Measurements from ENCODE around the gene ASPRV1.
"Not testable (repeated sequence)": the region's sequence is repeated elsewhere in the genome, so short reads cannot be mapped to it uniquely, and the experiment has no call there.

ASPRV1 gene

DNA sequence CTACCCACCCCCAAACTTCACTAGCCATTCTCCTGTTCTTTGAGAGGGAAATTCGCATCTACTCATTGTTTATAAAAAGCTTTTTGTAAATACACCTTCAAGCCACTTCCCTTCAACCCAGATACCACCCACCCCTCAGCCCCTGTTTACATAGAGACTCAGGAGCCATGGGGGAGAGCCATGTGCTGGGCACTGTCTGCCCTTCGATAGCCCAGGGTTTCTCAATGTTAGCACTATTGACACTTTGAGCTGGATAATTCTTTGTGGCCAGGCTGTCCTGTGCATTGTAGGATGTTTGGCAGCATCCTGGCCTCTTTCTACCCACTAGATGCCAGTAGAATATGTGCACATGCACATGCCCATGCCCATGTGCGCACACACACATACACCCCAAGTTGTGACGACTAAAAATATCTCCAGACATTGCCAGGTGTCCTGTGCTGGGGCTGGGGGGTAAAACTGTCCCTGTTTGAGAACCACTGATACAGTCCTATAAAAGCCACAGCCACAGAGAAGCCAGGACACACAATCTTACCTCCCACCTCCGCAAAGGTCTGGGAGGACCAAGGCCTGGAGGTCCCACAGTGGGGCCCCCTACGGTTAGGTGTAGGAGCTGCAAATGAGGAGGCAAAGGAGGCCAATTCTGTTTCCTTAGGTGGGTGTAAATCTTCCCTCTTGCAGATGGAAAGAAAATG lies 44.5 kb upstream of the ASPRV1 start:
- H3K4me3 ChIP-seq (ENCODE audit: low read length), result no peak overlapping the region
- TF ChIP-seq, protein P1, sequence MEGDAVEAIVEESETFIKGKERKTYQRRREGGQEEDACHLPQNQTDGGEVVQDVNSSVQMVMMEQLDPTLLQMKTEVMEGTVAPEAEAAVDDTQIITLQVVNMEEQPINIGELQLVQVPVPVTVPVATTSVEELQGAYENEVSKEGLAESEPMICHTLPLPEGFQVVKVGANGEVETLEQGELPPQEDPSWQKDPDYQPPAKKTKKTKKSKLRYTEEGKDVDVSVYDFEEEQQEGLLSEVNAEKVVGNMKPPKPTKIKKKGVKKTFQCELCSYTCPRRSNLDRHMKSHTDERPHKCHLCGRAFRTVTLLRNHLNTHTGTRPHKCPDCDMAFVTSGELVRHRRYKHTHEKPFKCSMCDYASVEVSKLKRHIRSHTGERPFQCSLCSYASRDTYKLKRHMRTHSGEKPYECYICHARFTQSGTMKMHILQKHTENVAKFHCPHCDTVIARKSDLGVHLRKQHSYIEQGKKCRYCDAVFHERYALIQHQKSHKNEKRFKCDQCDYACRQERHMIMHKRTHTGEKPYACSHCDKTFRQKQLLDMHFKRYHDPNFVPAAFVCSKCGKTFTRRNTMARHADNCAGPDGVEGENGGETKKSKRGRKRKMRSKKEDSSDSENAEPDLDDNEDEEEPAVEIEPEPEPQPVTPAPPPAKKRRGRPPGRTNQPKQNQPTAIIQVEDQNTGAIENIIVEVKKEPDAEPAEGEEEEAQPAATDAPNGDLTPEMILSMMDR (IDR thresholded peaks at IDR 0.05; ENCODE audit: insufficient read depth, low read depth, low read length, missing control alignments), result no peak
- DNase-seq (ENCODE audit: low read depth), result no peak

DNA sequence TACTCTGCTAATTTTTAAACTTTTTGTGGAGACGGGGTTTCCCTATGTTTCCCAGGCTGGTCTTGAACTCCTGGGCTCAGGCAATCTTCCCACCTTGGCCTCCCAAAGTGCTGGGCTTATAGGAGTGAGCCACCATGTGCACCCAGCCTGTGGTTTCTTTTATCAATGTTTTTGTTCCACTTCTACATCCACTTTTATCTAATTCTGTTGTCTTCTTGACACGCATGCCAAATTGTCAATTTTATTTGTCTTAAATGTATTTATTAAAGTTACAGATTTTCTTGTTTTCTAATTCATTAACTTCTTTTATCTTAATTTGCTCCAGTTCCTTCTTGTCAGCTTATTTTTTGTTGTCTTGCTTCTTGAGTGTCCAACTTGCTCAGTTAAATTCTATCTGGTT lies 43.8 kb upstream of the ASPRV1 start:
- no peak overlapping the region for H3K4me3 ChIP-seq (ENCODE audit: low read length)
- TF ChIP-seq, protein P1 (IDR thresholded peaks at IDR 0.05; ENCODE audit: insufficient read depth, low read depth, low read length, missing control alignments), result no peak
- DNase-seq (ENCODE audit: low read depth), result no peak

DNA sequence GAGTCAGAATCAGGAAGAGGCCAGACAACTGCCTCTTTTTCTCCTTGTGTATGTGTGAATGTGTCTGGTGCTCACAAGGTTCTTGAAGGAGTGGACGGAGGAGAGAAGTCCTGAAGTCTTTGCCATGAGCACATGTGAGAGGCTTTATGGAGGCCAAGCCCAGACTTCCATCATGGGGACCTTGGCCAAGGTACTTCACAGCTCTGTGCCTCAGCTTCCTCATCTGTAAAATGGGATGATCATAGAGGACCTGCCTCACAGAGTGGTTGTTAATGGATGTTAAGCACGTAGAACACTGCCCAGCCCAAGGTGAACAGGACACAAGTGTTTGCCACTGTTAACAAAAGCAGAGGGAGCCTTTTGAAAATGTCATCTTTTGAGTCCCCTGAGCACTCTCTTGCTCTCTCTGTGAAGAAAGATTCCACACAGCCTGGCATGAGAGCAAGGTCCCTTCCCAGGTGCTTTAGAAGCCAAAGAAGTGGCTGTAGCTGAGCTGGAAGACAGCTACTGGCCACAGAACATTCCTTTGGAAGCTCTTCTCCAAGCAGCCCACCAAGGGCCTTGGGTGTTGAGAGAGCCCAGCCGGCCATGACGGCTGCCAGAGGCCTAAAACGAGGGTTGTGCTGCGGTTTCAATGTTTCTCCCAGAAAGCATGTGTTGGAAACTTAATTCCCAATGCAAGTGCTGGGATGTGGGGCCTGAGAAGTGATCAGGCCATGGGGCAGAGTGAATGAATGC lies 41.8 kb upstream of the ASPRV1 start:
- no peak for DNase-seq (ENCODE audit: low read depth)
- no peak overlapping the region for H3K4me3 ChIP-seq (ENCODE audit: low read length)
- TF ChIP-seq, protein P1 (IDR thresholded peaks at IDR 0.05; ENCODE audit: insufficient read depth, low read depth, low read length, missing control alignments), result no peak

DNA sequence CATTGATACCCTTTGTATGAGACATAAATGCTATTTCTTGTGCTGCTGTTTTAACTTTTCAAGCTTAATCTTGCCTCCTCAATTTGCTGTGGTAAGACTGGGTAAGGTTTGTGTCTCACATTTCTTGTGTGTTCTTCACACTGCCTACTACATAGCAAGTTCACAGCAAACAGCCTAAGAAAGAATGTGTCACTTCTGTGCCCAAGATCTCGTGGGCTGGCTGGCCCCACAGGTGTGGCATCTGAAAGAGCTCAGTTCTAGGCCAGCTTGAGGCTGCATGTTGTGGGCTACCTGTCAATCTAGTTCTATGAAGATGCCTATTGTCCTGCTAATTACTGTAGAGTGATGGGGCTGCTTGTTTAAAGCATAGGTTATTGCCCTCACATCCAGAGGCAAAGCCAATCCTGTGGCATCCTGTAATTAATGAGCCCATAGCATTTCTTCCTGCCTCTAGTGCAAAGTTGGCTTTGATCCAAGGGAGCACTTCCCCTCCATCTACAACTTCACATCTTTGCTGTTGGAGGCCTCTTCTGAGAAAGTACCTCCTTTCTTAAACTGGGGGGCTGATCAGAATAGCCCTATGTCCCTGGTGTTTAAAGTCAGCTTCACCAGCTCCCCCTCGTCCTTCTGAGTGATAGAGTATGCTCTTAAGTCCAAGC lies 40.9 kb upstream of the ASPRV1 start:
- TF ChIP-seq, protein P1 (IDR thresholded peaks at IDR 0.05; ENCODE audit: insufficient read depth, low read depth, low read length, missing control alignments), result no peak
- DNase-seq (ENCODE audit: low read depth), result no peak
- no peak overlapping the region for H3K4me3 ChIP-seq (ENCODE audit: low read length)

DNA sequence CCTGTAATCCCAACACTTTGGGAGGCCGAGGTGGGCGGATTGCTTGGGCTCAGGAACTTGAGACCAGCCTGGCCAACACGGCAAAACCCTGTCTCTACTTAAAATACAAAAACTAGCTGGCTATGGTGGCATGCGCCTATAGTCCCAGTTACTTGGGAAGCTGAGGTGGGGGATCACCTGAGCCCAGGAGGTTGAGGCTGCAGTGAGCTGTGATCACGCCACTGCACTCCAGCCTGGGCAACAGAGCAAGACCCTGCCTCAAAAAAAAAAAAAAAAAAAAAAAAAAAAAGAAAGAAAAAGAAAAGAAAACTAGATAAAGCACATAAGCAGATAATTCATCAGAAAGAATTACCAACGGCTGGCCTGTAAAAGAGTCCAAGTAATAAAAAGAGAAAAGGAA lies 39.1 kb upstream of the ASPRV1 start:
- H3K4me3 ChIP-seq (ENCODE audit: low read length); DNase-seq (ENCODE audit: low read depth): not testable (repeated sequence)

DNA sequence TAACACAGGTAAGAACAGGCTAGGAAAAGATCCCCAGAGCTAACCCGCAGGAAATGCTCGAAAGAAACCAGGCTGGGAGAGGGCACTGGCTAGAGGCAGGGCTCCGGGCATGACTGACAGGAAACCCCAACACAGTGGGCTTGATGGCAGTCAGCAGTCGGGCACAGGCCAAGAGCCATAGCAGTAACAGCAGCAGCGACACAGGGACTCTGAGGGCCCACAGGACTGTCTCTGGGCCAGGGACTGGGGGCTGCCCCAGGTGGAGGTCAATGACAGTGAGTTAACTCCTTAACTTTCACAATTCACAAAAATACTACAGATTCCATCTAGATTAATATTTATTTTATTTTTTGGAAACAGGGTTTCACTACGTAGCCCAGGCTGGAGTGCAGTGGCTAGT lies 37.3 kb upstream of the ASPRV1 start:
- TF ChIP-seq, protein P1 (IDR thresholded peaks at IDR 0.05; ENCODE audit: insufficient read depth, low read depth, low read length, missing control alignments), result no peak
- H3K4me3 ChIP-seq (ENCODE audit: low read length), result no peak overlapping the region
- no peak for DNase-seq (ENCODE audit: low read depth)

DNA sequence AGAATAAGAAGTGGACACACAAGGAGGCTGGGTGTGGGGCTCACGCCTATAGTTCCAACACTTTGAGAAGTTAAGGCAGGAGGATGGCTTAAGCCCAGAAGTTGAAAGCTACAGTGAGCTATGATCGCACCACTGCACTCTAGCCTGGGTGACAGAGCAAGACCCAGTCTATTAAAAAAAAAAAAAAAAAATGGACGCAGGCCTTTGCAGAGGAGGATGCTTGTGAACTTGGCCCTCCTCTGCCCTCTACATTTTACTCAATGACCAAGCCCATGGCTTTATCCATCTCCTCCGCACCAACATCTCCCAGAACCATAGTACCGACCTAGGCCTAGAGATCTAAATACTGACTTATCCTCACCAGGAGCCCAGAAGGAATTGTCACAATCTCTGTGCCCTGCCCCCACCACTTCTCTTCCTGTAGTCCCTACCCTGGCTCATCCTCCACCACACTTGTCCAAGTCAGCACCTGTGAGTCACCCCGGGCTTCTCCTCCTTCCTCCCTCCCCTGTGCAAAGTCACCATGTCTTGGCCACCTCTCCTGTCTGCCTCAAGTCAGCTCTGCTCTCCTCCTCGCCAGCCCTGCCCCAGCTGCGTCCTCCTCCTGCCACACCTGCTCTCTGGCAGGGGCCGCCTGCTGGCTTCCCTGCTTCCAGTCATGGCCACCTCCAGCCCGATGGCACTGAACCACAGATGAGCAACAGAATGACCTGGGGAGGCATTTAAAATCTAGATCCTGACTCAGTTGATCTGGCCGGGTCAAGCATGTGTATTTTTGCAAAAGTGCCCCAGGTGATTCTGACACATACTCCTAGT lies 35.8 kb upstream of the ASPRV1 start:
- TF ChIP-seq, protein P1 (IDR thresholded peaks at IDR 0.05; ENCODE audit: insufficient read depth, low read depth, low read length, missing control alignments), result peak; percentile 3
- peak; percentile 99 for DNase-seq (ENCODE audit: low read depth)
- H3K4me3 ChIP-seq (ENCODE audit: low read length), result no peak overlapping the region

All from epithelial cell of esophagus (primary cell).